ENCODE results near the gene TRMT2A. TPM values are rescaled to one million over a fixed set of nuclear protein-coding genes. Genes with fewer than 3 reads are reported as not detected.

TRMT2A gene
- polyA plus RNA-seq, 1 donor (not counting 4 experiments of a cell fraction or from before 2014, with no cell fraction given) = 18.3 TPM

DNA sequence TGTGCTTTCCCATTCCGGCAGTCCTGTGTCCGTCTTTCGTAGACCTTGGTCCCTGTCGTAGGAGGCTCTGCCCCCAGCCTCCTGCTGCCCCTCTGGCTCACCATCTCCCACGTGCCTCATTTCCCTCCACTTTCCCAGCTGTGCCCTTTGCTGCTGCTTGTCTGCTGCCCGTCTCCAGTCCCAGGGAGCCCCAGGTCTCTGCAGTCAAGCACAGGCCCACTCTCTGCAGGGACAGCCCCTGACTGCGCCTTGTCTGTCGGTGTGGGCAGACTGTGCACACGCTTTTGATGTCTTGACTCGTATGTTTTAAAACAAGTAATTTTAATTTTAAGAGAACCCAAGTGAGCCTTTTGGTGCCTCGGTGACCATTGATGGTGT is 24.6 kb downstream of the TRMT2A start:
- H3K36me3 ChIP-seq (ENCODE audit: control insufficient read depth in 2 of 2, extremely low read depth in 1 of 2, insufficient read depth in 2 of 2, low read length in 2 of 2) = peaks cover 52 to 67% of the 10 kb centered on the region in 2 experiments

DNA sequence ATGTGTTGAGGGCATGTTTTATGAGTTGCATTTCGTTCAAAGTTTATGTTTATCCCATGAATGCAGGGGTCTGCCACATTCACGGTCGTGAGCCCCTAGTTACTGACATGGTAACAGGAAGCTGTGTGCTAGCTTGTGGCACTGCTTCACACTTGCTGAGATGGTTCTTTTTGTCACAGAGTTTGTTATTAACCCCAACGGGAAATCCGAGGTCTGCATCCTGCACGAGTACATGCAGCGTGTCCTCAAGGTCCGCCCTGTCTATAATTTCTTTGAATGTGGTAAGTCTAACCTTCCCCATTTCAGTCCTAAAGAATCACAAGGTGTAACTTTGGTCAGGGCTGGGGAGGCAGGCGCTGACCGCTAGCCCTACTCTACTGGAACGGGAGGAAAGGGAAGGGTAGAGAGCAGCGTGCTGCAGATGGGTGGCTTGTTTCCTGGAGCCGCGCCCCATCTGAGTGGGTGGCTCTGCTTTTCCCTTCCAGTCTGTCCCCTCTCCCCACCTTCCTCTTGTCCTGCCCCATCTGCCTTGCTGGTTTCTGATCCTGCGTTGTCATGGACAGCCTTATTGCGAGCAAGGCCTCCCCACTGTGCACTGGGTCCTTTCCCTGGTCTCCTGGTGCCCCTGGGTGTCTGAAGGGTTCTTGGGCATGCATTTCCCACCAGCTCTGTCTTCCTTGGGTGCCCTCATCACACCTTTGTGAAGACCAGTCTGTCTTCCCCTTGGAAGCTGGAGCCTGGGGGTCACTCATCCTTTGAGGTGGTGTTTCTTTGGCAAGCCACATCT is 25.1 kb downstream of the TRMT2A start:
- Histone ChIP-seq H3K9me3 (ENCODE audit: control insufficient read depth, low read depth, low read length) (no peaks in the 10 kb centered on the region), H3K9me1 (ENCODE audit: control insufficient read depth, extremely low read depth, insufficient read depth, low read length) (no peaks in the 10 kb centered on the region), H3K4me1 (ENCODE audit: control insufficient read depth, extremely low read depth, insufficient read depth, low read length) (no peaks in the 10 kb centered on the region), H3K79me2 (ENCODE audit: control insufficient read depth, insufficient read depth, low read length) (peaks cover 22% of the 10 kb centered on the region), H4K20me1 (ENCODE audit: control insufficient read depth, extremely low read depth, insufficient read depth, low read length) (peaks cover 6% of the 10 kb centered on the region), H3K4me3 (ENCODE audit: control insufficient read depth in 2 of 3, extremely low read depth in 1 of 3, insufficient read depth in 2 of 3, low read depth in 1 of 3, low read length in 3 of 3) (no peak overlapping the region), H3K9ac (ENCODE audit: control insufficient read depth, extremely low read depth, insufficient read depth, low read length) (no peak overlapping the region), H2AFZ (ENCODE audit: control insufficient read depth, low read length) (no peak overlapping the region), H3K4me2 (ENCODE audit: control insufficient read depth, extremely low read depth, insufficient read depth, low read depth, low read length) (no peak overlapping the region), H3K27ac (ENCODE audit: control insufficient read depth, insufficient read depth, low read length) (no peak overlapping the region), H3K27me3 (ENCODE audit: control insufficient read depth, extremely low read depth, insufficient read depth, low read length) (no peaks in the 10 kb centered on the region), H3K36me3 (ENCODE audit: control insufficient read depth in 2 of 2, extremely low read depth in 1 of 2, insufficient read depth in 2 of 2, low read length in 2 of 2) (peaks cover 58 to 71% of the 10 kb centered on the region in 2 experiments)
- TF ChIP-seq CTCF (optimal IDR thresholded peaks at IDR 0.05 in 1 of 3, IDR thresholded peaks at IDR 0.05 in 1 of 3, conservative IDR thresholded peaks at IDR 0.05 in 1 of 3; ENCODE audit: extremely low read depth in 1 of 3, insufficient read depth in 2 of 3, low read length in 3 of 3) (no peak), EZH2 (IDR thresholded peaks at IDR 0.05; ENCODE audit: low read length) (no peak)
- DNase-seq (ENCODE audit: low read depth, low spot score) (no peak), FAIRE-seq (no peak)
- dilution Hi-C loops (cut with MboI; ENCODE audit: extremely low pct_ligation_motif_present, low sequenced_read_pairs) = no loop called here

More for the DNA sequence above, 24.6 kb downstream of the TRMT2A start:
- FAIRE-seq = no peak
- Histone ChIP-seq H3K27ac (ENCODE audit: control insufficient read depth, insufficient read depth, low read length) (no peak overlapping the region), H3K79me2 (ENCODE audit: control insufficient read depth, insufficient read depth, low read length) (peaks cover 16% of the 10 kb centered on the region), H3K4me1 (ENCODE audit: control insufficient read depth, extremely low read depth, insufficient read depth, low read length) (no peaks in the 10 kb centered on the region), H3K4me2 (ENCODE audit: control insufficient read depth, extremely low read depth, insufficient read depth, low read depth, low read length) (no peak overlapping the region), H3K9me3 (ENCODE audit: control insufficient read depth, low read depth, low read length) (no peaks in the 10 kb centered on the region), H4K20me1 (ENCODE audit: control insufficient read depth, extremely low read depth, insufficient read depth, low read length) (peaks cover 6% of the 10 kb centered on the region), H3K27me3 (ENCODE audit: control insufficient read depth, extremely low read depth, insufficient read depth, low read length) (no peaks in the 10 kb centered on the region), H3K4me3 (ENCODE audit: control insufficient read depth in 2 of 3, extremely low read depth in 1 of 3, insufficient read depth in 2 of 3, low read depth in 1 of 3, low read length in 3 of 3) (no peak overlapping the region), H3K9ac (ENCODE audit: control insufficient read depth, extremely low read depth, insufficient read depth, low read length) (no peak overlapping the region), H3K9me1 (ENCODE audit: control insufficient read depth, extremely low read depth, insufficient read depth, low read length) (no peaks in the 10 kb centered on the region), H2AFZ (ENCODE audit: control insufficient read depth, low read length) (no peak overlapping the region)
- DNase-seq (ENCODE audit: low read depth, low spot score) = no peak
- dilution Hi-C loops (cut with MboI; ENCODE audit: extremely low pct_ligation_motif_present, low sequenced_read_pairs) = no loop called here
- no peak for TF ChIP-seq CTCF (optimal IDR thresholded peaks at IDR 0.05 in 1 of 3, IDR thresholded peaks at IDR 0.05 in 1 of 3, conservative IDR thresholded peaks at IDR 0.05 in 1 of 3; ENCODE audit: extremely low read depth in 1 of 3, insufficient read depth in 2 of 3, low read length in 3 of 3)
- no peak for TF ChIP-seq EZH2 (IDR thresholded peaks at IDR 0.05; ENCODE audit: low read length)

Measured in keratinocyte (primary cell).